Activated T-helper 17 cell treated with anti-CD3 and anti-CD28 coated beads, Interleukin-2, amount 50 U/mL, for 72 hours (primary cell): Measurements from ENCODE around the gene PDS5B. TPM values are rescaled to one million over a fixed set of nuclear protein-coding genes. Genes with fewer than 3 reads are reported as not detected.

ENCODE experiments used
- ATAC-seq: fragments of 150-1000 bp; cut with Tn5 transposase; replicated peaks from 2 replicates; pipeline ENCODE4 v1.10.0; 2021; ENCODE audit warnings: mild to moderate bottlenecking, moderate library complexity
- H3K27ac Mint-ChIP-seq: one replicate; pipeline ENCODE4 v1.8.0; 2022; ENCODE audit warnings: mixed read lengths
- H3K27me3 Mint-ChIP-seq: one replicate; pipeline ENCODE4 v1.8.0; 2022; ENCODE audit warnings: mixed read lengths
- H3K36me3 Mint-ChIP-seq: one replicate; pipeline ENCODE4 v1.8.0; 2022; ENCODE audit warnings: low read depth, mild to moderate bottlenecking, mixed read lengths
- H3K4me1 Mint-ChIP-seq: one replicate; pipeline ENCODE4 v1.8.0; 2022; ENCODE audit warnings: mixed read lengths
- H3K4me3 Mint-ChIP-seq: one replicate; pipeline ENCODE4 v1.8.0; 2022; ENCODE audit warnings: mild to moderate bottlenecking, mixed read lengths
- H3K9me3 Mint-ChIP-seq: one replicate; pipeline ENCODE4 v1.8.0; 2022; ENCODE audit warnings: mixed read lengths
- total RNA-seq, 2 donors: library from RNA; stranded (reverse); gene quantifications; one replicate each; pipeline ENCODE4 v1.2.3, GENCODE V29; 2022

PDS5B gene
- total RNA-seq, 2 donors from 2014 or later: 55.6 to 62.2 TPM

DNA sequence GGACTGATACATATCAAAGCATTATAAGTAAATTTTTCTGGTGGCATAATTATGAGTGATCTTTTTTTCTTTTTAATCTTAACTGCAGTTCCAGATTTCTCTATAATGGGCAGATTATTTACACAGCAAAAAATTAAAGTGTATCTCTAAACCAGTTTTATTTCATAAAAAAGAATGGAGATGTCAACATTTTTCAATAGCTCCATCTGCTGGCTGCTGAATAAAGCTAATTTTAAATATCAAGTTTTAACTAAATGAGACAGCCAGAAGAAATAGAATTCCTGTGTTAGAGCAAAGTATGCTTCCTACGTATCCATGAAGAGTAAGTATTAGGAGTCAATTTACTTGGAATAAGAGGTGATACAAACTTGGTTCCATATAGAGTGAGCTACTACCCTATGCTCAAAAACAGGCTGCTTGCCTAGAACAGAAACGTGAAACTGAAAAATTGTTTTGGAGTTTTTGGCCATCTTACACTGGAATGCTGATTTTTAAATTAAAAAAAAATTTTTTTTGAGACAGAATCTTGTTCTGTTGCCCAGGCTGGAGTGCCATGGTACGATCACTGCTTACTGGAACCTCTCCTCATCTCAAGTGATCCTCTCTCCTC lies 5.0 kb upstream of the PDS5B start:
- ATAC-seq: no peak
- H3K27ac Mint-ChIP-seq: no peak overlapping the region
- H3K36me3 Mint-ChIP-seq: no peaks in the 10 kb centered on the region
- no peaks in the 10 kb centered on the region for H3K9me3 Mint-ChIP-seq
- peaks cover 5% of the 10 kb centered on the region for H3K4me1 Mint-ChIP-seq
- H3K4me3 Mint-ChIP-seq: no peak overlapping the region
- no peaks in the 10 kb centered on the region for H3K27me3 Mint-ChIP-seq

DNA sequence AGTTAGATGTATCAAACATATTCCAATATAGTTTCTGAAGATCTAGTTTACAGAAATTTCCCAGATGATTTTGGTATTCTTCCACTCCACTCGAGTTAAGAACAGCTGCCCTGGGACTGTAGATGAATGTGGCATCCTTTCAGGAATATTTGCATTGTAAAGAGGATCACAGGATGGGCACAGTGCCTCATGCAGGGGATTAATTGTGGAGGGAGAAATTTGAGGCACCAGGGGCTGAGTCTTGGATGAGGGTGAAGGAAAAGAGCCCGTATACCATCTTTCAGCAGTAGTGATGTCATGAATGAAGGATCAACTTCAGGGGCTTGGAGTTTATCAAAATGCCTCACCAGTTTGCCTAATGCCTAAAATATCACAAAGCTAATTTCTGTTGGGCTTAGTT lies 4.0 kb upstream of the PDS5B start:
- Mint-ChIP-seq H3K27me3 (no peaks in the 10 kb centered on the region), H3K36me3 (peaks cover 1% of the 10 kb centered on the region), H3K4me3 (no peak overlapping the region)

DNA sequence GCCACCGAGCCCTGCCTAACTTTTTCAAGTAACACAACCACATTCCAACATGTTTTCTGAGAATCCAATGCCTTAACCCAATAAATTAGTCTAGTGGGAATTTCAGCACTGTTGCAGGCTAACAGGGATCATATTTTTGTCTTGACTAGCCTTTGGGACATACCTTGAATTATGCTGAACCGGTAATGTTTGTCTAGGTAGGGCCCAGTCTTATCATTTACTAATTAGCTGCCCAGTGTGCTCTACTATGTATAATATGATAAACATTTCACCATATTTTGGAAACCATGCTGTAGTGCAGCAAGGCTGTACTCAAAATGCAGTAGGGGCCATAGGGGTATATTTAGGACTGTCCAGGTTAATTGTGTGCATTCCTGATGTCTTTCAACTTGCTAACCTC lies 3.3 kb upstream of the PDS5B start:
- no peak overlapping the region for H3K4me3 Mint-ChIP-seq
- peaks cover 8% of the 10 kb centered on the region for H3K36me3 Mint-ChIP-seq
- peaks cover 10% of the 10 kb centered on the region for H3K4me1 Mint-ChIP-seq

More for the DNA sequence above, 4.0 kb upstream of the PDS5B start:
- ATAC-seq: no peak
- Mint-ChIP-seq H3K9me3 (no peaks in the 10 kb centered on the region), H3K4me1 (peaks cover 5% of the 10 kb centered on the region), H3K27ac (no peak overlapping the region)

DNA sequence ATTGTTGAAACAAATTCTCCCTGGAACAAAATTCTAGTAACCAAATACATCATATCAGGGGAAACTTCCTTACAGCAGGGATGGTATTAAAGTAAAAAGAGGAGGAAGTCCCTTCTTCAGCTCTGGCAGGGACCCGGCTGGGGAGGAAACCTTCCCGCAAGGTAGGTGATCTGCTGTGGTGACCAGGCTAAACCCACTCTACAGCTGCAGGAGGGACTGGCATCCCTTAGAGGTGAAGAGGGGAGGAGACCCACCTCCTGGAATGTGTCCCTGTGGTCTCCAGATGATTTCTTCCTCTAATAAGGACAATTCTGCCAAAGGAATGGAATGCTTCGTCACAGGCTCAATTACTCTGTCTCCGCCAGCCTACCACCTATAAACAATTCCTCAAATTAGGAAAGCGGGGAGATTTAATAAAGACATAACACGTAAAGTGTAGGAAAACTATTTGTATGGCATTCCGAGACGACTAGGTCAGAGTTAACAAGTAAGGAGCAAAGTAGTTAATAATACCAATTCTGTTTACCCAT lies 637 bp upstream of the PDS5B start:
- H3K36me3 Mint-ChIP-seq: peaks cover 8% of the 10 kb centered on the region
- H3K27me3 Mint-ChIP-seq: no peaks in the 10 kb centered on the region
- no peaks in the 10 kb centered on the region for H3K9me3 Mint-ChIP-seq
- H3K27ac Mint-ChIP-seq: peak overlapping the region; percentile 81
- ATAC-seq: no peak
- peaks cover 32% of the 10 kb centered on the region for H3K4me1 Mint-ChIP-seq
- peak overlapping the region; percentile 89 for H3K4me3 Mint-ChIP-seq

More for the DNA sequence above, 3.3 kb upstream of the PDS5B start:
- Mint-ChIP-seq H3K27ac (no peak overlapping the region), H3K27me3 (no peaks in the 10 kb centered on the region), H3K9me3 (no peaks in the 10 kb centered on the region)
- ATAC-seq: no peak

DNA sequence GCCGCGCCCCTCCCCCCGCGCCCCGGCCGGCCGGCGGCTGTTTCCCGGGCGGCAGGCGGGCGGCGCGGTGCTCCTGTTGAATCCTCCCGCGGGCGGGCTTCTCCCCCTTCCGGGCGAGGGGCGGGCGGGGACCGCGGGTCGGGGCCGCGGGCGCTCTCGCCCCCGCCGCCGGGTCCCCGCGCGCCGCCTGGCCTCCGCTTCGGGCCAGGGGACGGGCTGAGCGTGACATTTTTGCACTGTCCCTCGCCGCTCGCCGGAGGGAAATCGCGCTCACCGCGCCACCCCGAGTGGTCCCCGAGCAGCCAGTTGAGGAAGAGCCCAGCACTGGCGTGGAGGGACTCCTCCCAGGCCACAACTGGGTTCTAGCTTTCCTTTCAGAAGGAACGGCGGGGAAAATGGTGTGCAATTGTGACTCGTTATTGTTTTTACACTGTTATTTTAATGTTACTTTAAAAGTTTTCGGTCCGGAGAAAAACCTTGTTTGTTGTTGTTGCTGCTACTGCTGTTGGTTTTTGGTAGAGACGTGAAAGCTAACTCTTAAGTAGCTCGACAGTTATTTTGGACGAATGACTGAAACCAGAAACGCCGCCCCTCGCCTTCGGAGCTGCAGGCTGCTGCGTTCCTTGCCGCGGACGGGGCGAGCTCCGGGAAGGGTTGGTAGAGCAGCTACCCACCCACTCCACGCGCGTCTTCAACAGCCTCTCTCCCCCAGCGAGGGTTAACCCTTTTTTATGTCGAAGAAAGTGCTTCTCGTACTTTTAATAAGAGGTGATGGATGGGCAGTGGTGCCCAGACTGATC lies 959 bp downstream of the PDS5B start:
- no peaks in the 10 kb centered on the region for H3K27me3 Mint-ChIP-seq
- peak overlapping the region; percentile 92 for H3K4me3 Mint-ChIP-seq
- H3K4me1 Mint-ChIP-seq: peaks cover 39% of the 10 kb centered on the region
- peaks cover 8% of the 10 kb centered on the region for H3K36me3 Mint-ChIP-seq
- peak; percentile 32 for ATAC-seq
- H3K27ac Mint-ChIP-seq: peak overlapping the region; percentile 92
- H3K9me3 Mint-ChIP-seq: no peaks in the 10 kb centered on the region

DNA sequence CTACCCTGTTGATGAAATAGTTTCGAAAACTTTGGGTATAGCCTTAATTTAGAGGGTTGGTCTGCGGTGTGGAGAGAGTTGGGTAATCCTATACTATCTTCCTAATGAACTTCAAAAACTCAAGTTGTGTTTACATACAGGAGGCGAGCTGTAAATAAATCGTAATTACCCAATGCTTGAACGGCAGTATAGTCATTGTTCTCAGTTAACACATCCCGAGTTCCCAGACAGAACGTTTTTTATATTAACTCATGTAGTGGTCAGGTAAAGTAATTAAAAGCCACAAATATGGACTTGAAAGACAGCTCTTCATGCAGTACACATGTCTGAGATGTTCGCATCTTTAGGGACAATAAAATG lies 1.5 kb downstream of the PDS5B start:
- ATAC-seq: no peak
- Mint-ChIP-seq H3K27ac (peak overlapping the region; percentile 92), H3K4me3 (peak overlapping the region; percentile 92), H3K9me3 (no peaks in the 10 kb centered on the region), H3K4me1 (peaks cover 42% of the 10 kb centered on the region), H3K36me3 (peaks cover 8% of the 10 kb centered on the region), H3K27me3 (no peaks in the 10 kb centered on the region)

DNA sequence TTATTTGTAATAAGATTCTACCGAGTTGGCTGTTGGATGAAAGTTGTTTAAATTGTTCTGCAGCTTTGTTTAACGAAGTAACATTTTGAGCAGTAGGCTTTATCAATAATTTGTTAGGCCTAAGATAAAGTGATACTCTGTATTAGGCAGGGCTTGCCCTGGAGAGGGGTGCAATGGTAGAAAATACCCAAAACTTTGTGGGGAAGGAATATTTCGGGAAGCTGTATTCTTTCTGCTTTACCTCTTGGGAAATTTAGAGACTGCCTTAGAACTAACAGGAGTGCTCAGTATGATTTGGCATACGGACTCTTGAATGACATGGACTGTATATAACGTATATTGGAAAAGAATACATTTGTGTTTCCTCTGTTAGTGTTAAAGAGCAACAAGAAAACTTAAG lies 2.5 kb downstream of the PDS5B start:
- H3K27me3 Mint-ChIP-seq: no peaks in the 10 kb centered on the region
- H3K36me3 Mint-ChIP-seq: peaks cover 8% of the 10 kb centered on the region
- peaks cover 42% of the 10 kb centered on the region for H3K4me1 Mint-ChIP-seq
- ATAC-seq: no peak
- H3K27ac Mint-ChIP-seq: peak overlapping the region; percentile 92
- no peaks in the 10 kb centered on the region for H3K9me3 Mint-ChIP-seq
- H3K4me3 Mint-ChIP-seq: peak overlapping the region; percentile 92

DNA sequence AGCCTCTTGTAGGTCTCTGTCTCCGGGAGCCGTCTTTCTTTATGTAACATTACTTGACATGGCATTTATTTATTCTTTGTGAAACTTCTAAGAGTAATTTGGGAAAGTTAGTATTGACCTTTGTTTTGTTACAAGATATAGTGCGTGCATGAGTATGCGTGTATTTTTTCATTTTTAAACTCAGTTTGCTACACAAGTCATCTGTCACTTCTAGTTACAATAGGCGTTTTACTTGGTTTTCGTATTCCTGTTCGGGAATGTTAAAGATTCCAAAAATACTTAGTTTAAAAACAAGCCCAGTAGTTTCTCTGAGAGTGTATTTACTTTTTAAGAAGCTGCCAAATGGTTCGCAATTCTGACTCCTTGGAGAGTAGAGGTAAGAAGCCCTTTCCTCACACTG lies 3.2 kb downstream of the PDS5B start:
- peak overlapping the region; percentile 17 for H3K27ac Mint-ChIP-seq
- ATAC-seq: no peak
- no peaks in the 10 kb centered on the region for H3K9me3 Mint-ChIP-seq
- peaks cover 8% of the 10 kb centered on the region for H3K36me3 Mint-ChIP-seq
- H3K27me3 Mint-ChIP-seq: no peaks in the 10 kb centered on the region
- peaks cover 50% of the 10 kb centered on the region for H3K4me1 Mint-ChIP-seq
- peak overlapping the region; percentile 92 for H3K4me3 Mint-ChIP-seq

DNA sequence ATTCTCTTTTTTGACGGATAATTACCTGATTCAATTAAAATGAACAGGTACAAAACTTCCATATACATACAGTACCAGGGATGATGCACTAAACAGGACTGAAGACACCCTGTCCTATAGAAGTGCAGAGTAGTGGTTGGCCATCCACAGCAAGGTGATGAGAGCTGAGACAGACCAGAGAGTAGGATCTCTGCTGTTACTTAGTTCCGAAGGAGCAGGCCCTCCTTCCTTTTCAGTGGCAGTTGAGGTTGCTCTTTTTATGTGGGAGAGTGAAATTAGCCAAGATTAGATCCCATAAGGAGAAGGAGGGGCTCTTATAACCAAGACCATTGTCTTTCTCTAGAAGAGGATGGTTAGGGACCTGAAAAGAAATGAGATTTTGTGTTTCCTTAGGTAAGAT lies 4.0 kb downstream of the PDS5B start:
- Mint-ChIP-seq H3K27me3 (no peaks in the 10 kb centered on the region), H3K4me1 (peaks cover 58% of the 10 kb centered on the region), H3K9me3 (no peaks in the 10 kb centered on the region), H3K4me3 (no peak overlapping the region), H3K36me3 (peaks cover 8% of the 10 kb centered on the region), H3K27ac (no peak overlapping the region)
- ATAC-seq: no peak

DNA sequence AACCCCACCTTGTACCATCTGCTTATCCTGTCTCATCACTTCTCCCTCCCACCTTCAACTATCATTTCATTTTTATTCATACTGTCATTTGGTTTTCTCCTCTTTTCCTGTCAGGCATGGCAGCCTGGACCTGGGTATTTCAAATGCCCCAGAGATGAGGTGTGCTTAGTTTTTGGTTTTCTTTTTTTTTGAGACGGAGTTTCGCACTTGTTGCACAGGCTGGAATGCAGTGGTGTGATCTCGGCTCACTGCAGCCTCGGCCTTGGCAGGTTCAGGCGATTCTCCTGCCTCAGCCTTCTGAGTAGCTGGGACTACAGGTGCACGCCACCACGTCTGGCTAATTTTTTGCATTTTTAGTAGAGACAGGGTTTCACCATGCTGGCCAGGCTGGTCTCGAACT lies 5.8 kb downstream of the PDS5B start:
- no peak for ATAC-seq
- H3K9me3 Mint-ChIP-seq: no peaks in the 10 kb centered on the region
- H3K27me3 Mint-ChIP-seq: no peaks in the 10 kb centered on the region
- H3K4me3 Mint-ChIP-seq: no peak overlapping the region
- peaks cover 65% of the 10 kb centered on the region for H3K4me1 Mint-ChIP-seq
- no peak overlapping the region for H3K27ac Mint-ChIP-seq
- peaks cover 8% of the 10 kb centered on the region for H3K36me3 Mint-ChIP-seq

DNA sequence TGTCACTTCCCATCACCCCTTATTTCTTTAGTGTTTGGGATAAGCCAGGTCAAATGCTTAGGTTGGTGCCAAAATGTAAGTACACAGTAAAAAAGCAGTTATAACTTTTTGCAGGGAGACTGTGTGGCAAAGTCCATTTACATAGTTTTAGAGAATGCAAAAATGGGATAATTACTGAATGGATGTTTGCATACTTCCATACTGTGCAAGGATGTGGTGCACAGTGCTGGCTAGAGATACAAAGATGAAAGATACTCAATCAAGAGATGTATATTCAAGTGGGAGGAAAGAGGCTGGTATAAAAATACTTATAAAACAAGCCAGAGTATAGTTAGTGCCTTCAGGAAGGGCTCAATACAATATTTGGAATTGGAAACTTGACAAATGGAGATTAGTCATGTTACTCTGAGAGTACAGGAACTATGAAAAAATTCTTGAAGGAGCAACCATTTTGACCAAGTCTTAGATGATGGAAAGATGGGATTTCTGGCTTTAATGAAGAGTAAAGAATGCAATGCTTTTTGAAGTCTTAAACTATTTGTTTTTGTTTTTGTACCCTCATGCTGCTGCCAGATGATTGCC lies 8.0 kb downstream of the PDS5B start:
- Mint-ChIP-seq H3K36me3 (no peaks in the 10 kb centered on the region), H3K27ac (no peak overlapping the region), H3K4me3 (no peak overlapping the region), H3K9me3 (no peaks in the 10 kb centered on the region), H3K4me1 (peaks cover 47% of the 10 kb centered on the region), H3K27me3 (no peaks in the 10 kb centered on the region)
- ATAC-seq: no peak

DNA sequence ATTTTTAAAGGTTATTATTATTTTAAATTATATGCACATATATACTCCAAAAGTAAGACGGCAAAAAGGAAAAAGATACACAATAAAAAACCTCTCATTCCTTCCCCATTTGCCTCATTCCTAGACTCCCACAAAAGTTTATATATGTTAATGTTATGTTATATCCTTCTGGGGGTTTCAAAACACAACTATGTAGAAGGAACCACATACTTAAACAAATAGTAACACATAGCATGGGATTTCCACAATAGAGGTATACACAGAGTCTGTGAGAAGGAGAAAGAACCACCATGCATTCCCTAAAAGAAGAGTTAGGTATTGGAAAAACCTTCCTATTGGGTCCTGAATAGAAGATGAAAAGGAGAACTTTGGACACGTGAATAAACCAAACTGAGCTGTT lies 9.1 kb downstream of the PDS5B start:
- Mint-ChIP-seq H3K4me1 (peaks cover 47% of the 10 kb centered on the region), H3K27me3 (no peaks in the 10 kb centered on the region), H3K27ac (no peak overlapping the region), H3K36me3 (peaks cover 4% of the 10 kb centered on the region), H3K4me3 (no peak overlapping the region), H3K9me3 (no peaks in the 10 kb centered on the region)
- no peak for ATAC-seq

DNA sequence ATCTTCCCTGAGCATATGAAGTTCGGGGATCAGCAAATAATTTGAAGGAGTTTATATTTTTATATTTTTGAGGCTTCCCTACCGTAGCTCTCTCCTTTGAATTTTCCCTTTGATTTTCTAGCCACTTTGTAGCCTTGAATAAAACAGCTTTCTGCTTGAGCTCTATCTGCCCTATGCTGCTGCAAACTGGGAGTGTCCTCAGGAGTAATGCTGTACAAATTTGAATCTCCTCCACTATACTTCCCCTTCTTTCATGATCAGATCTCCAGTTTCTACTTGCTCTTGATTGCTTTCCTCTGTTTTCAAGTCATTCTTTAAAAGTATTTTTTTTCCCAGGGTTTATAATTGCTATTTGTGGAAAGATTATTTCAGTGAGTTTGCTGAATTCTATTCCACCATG lies 14.6 kb downstream of the PDS5B start:
- H3K4me1 Mint-ChIP-seq: peaks cover 41% of the 10 kb centered on the region
- no peak for ATAC-seq
- no peak overlapping the region for H3K27ac Mint-ChIP-seq
- H3K36me3 Mint-ChIP-seq: peaks cover 4% of the 10 kb centered on the region
- peaks cover 8% of the 10 kb centered on the region for H3K9me3 Mint-ChIP-seq
- H3K27me3 Mint-ChIP-seq: no peaks in the 10 kb centered on the region
- H3K4me3 Mint-ChIP-seq: no peak overlapping the region

DNA sequence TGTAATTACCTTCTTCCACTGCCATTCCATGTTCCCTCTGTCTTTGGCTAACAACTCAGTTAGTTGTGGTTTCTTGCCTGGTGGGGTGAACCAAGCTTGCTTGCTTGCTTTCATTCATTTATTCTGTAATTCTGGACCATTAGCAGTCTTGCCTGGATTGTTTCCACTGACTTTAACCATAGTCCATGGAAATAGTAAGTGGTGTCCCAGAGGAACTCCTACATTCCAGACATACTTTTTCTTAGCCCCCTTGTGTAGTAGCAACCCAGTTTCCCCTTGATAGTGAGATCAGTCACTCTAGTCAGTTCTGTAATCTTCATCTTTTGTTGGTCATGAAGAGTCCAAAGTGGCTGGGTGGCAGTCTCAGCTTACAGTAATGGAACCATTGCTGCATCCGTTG lies 23.2 kb downstream of the PDS5B start:
- H3K4me1 Mint-ChIP-seq: peaks cover 40% of the 10 kb centered on the region
- no peak for ATAC-seq
- H3K27ac Mint-ChIP-seq: no peak overlapping the region
- peaks cover 13% of the 10 kb centered on the region for H3K9me3 Mint-ChIP-seq
- no peak overlapping the region for H3K4me3 Mint-ChIP-seq
- peaks cover 13% of the 10 kb centered on the region for H3K36me3 Mint-ChIP-seq
- H3K27me3 Mint-ChIP-seq: no peaks in the 10 kb centered on the region

DNA sequence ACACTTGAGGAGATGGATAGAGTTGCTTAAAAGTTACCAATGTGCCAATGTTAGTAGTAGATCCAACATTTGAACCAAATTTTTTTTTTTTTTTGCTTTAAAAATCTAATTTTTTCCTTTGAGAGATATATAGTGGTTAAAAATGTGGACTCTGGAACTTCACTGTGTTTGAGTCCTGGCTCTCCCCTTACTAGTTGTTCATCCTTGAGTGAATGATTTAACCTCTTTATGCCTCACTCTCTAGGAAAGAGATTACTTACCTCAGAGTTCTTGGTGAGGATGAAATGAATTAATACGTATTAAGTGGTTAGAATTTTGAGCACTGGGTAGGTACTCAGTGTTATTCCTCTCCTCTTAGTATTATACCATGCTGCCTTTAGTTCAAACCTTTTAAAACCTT lies 24.3 kb downstream of the PDS5B start:
- no peaks in the 10 kb centered on the region for H3K27me3 Mint-ChIP-seq
- H3K9me3 Mint-ChIP-seq: peaks cover 9% of the 10 kb centered on the region
- H3K4me3 Mint-ChIP-seq: no peak overlapping the region
- peaks cover 13% of the 10 kb centered on the region for H3K36me3 Mint-ChIP-seq
- peak; percentile 50 for ATAC-seq
- H3K4me1 Mint-ChIP-seq: peaks cover 33% of the 10 kb centered on the region
- H3K27ac Mint-ChIP-seq: no peak overlapping the region
